ENCODE measurements around the gene KREMEN1.

KREMEN1 gene

DNA sequence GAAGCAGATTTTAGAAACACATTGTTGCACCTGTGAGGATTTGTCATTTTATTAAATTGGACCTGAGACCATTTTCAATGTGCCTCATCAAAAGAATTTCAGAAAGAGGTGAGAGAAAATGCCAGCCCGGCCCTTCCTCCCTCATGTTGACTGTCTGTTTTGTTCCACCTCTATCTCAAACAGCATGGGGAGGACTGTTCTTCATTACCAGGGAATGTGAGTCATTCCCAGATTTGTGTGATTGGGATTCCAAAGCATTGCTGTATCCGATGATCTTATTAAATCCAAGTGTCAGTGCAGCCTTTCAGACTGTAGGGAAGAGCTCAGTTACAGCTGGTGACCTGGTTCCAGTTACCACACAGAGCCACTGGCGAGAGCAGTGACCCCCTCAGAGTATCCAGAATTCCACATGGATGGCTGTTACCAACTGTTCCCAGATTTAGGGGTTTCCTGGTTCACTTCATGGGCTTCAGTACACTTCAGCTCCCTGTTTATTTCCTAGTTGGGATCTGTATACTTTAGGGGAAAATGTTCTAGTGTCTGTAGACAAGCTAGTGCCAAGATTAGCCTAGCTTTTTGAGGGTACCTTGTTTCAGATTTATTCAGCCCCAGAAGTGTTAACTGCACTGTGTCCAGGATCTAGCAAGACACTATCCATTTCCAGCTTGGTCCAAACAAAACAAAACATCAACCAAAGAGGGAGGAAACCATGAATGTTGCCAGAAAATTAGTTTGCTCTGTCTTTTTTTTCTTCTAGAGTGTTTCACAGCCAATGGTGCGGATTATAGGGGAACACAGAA is 20.9 kb downstream of the KREMEN1 start:
- DNase-seq (ENCODE audit: low read depth): no peak
- TF ChIP-seq, protein P1, sequence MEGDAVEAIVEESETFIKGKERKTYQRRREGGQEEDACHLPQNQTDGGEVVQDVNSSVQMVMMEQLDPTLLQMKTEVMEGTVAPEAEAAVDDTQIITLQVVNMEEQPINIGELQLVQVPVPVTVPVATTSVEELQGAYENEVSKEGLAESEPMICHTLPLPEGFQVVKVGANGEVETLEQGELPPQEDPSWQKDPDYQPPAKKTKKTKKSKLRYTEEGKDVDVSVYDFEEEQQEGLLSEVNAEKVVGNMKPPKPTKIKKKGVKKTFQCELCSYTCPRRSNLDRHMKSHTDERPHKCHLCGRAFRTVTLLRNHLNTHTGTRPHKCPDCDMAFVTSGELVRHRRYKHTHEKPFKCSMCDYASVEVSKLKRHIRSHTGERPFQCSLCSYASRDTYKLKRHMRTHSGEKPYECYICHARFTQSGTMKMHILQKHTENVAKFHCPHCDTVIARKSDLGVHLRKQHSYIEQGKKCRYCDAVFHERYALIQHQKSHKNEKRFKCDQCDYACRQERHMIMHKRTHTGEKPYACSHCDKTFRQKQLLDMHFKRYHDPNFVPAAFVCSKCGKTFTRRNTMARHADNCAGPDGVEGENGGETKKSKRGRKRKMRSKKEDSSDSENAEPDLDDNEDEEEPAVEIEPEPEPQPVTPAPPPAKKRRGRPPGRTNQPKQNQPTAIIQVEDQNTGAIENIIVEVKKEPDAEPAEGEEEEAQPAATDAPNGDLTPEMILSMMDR (IDR thresholded peaks at IDR 0.05; ENCODE audit: control insufficient read depth, insufficient read depth, low read depth, low read length, missing control alignments): no peak

DNA sequence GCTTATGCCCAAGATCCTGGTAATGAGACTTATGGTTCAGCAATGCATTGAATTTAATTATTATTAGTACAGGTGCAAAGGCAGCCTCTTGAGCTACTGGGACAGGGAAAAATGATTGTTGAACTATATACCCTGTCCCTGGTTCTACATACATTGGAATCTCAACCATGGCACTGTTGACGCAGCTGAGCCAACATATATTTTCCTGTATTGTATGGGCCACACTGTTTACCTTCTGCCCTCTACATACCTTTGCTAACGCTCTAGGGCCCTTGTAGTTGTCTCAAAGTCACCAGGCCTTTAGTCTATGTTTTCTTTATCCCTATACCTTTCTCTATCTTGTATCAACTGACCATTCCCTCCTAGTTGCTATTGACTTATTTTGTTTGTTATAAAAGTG is 22.6 kb downstream of the KREMEN1 start:
- TF ChIP-seq, protein P1 (IDR thresholded peaks at IDR 0.05; ENCODE audit: control insufficient read depth, insufficient read depth, low read depth, low read length, missing control alignments): no peak
- H3K4me3 ChIP-seq (ENCODE audit: control insufficient read depth, low read depth, low read length): no peak overlapping the region
- DNase-seq (ENCODE audit: low read depth): no peak

More for the DNA sequence above, 20.9 kb downstream of the KREMEN1 start:
- no peak overlapping the region for H3K4me3 ChIP-seq (ENCODE audit: control insufficient read depth, low read depth, low read length)

DNA sequence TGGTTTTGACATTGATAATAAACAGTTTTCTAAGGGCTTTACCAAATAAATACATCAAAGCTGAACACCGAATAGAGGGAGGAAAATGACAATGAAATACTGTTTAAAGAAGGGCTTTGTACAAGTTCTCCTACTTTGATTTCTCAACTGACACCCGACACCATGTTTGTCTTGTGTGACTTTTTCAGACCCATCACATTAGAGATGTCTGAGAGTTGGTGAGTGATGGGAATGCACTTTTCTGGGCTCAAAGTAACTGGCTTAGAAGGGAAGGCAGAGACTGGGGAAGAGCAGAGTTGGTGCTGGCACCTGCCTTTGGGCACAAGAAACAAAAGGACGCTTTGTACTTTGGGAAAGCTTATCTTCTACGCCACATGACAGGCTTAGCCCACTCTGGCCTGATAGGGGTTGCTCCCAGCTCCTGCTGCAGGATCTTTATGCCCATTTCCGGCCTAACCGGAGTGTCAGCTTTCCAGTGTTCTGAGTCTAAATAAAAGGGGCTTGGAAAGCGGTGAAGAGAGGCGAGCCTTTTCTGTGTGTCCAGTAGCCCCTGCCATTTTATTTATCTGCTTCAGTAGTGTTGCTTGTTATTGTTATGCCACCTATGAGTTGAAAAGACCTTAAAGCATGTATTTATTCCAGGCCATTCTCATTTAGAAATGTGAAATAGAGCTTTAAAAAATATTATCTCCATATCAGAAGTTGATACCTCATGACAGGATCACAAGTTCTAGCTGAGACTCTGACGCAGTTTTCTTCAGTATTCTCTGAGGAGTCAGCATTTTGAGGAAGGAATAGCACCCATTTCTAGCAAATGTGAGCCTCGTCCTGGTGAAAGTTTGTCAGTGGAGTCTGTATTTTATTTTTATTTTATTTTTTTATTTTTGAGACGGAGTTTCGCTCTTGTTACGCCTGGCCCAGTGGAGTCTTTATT is 24.2 kb downstream of the KREMEN1 start:
- H3K4me3 ChIP-seq (ENCODE audit: control insufficient read depth, low read depth, low read length): no peak overlapping the region
- no peak for DNase-seq (ENCODE audit: low read depth)
- TF ChIP-seq, protein P1 (IDR thresholded peaks at IDR 0.05; ENCODE audit: control insufficient read depth, insufficient read depth, low read depth, low read length, missing control alignments): no peak

DNA sequence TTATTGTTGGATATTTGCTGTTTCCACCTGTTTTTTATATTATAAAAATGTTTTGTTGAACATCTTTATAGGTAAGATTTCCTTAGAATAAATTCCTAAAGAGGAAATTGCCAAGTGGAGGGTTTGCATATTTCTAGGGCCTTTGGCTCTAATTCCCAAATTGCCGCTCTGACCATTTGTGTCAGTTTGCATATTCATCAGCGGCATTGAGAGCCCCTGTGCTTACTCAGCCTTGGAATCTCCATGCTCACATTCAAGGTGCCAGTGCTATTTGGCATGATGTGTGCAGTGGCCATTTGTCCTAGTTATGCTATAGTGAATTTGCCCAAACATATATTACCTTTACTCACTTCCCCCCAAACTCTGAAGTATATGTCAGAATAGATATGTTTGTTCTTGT is 25.5 kb downstream of the KREMEN1 start:
- DNase-seq (ENCODE audit: low read depth): no peak
- TF ChIP-seq, protein P1 (IDR thresholded peaks at IDR 0.05; ENCODE audit: control insufficient read depth, insufficient read depth, low read depth, low read length, missing control alignments): no peak
- H3K4me3 ChIP-seq (ENCODE audit: control insufficient read depth, low read depth, low read length): no peak overlapping the region

DNA sequence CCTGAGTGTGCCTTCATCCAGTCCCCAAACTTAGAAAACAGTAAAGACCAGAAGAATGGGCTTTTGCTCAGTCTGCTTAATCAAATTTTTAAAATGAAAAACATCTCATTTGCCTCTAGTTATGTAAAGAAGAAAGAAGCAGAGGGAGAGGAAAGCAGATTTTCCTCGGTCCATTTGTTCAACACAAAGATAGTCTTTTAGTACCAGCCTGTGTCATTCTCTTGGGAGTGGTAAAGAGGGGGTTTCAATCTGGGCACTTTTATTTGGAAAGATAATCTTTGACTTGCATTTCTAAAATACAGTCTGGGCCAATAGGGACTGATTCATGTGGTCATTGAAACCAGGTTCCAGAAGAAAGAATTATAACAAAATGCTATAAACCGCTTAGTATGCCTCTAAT is 29.5 kb downstream of the KREMEN1 start:
- TF ChIP-seq, protein P1 (IDR thresholded peaks at IDR 0.05; ENCODE audit: control insufficient read depth, insufficient read depth, low read depth, low read length, missing control alignments): no peak
- H3K4me3 ChIP-seq (ENCODE audit: control insufficient read depth, low read depth, low read length): no peak overlapping the region
- no peak for DNase-seq (ENCODE audit: low read depth)

DNA sequence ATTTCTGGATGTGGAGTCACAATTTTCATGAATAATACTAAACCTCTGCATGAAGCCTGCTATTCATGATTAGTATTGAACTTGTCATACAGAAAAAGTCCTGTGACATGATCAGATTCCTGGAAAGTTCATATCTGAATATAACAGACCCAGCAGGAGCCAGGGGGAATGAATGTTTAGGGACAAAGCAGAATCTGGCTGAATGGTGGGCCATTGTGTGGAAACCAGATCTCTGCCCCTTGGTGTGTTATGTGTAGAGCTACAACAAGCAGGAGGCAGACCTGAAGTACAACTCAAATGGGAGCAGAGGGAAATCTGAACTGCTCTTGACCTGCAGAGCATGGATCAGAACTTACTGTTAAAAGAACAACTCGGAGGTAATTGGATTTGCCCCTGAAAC is 30.3 kb downstream of the KREMEN1 start:
- no peak overlapping the region for H3K4me3 ChIP-seq (ENCODE audit: control insufficient read depth, low read depth, low read length)
- DNase-seq (ENCODE audit: low read depth): no peak
- TF ChIP-seq, protein P1 (IDR thresholded peaks at IDR 0.05; ENCODE audit: control insufficient read depth, insufficient read depth, low read depth, low read length, missing control alignments): no peak
